Suprapubic skin (tissue), 4 donors: Measurements from ENCODE around the gene MT1M. TPM values are rescaled to one million over a fixed set of nuclear protein-coding genes. Genes with fewer than 3 reads are reported as not detected.

Source experiments
- DNase-seq, 2 donors: peaks; one replicate each; pipeline ENCODE4 v3.0.0-alpha.2; 2019; ENCODE audit warnings: low spot score in 2 of 2
- H3K27ac ChIP-seq: fragments of 200-600 bp; sonication (generic); one replicate; pipeline ENCODE4 v1.5.1; 2019
- H3K27me3 ChIP-seq: fragments of 200-600 bp; sonication (generic); one replicate; pipeline ENCODE4 v1.5.1; 2019
- H3K36me3 ChIP-seq: fragments of 200-600 bp; sonication (generic); one replicate; pipeline ENCODE4 v1.5.1; 2019
- H3K4me1 ChIP-seq: fragments of 200-600 bp; sonication (generic); one replicate; pipeline ENCODE4 v1.5.1; 2019
- H3K4me3 ChIP-seq: fragments of 200-600 bp; sonication (generic); one replicate; pipeline ENCODE4 v1.5.1; 2019; ENCODE audit warnings: mild to moderate bottlenecking
- H3K9me3 ChIP-seq: fragments of 200-600 bp; sonication (generic); one replicate; pipeline ENCODE4 v1.5.1; 2019
- EP300 ChIP-seq: sonication (generic); formaldehyde crosslinking; IDR thresholded peaks from one replicate; pipeline ENCODE4 v1.6.1; 2017; ENCODE audit warnings: antibody characterized with exemption
- POLR2A ChIP-seq, 2 donors: fragments of 450-650 bp; IDR thresholded peaks; one replicate each; pipeline ENCODE4 v1.6.1; 2017; ENCODE audit warnings: antibody characterized with exemption in 2 of 2, mild to moderate bottlenecking in 2 of 2, moderate library complexity in 2 of 2
- POLR2AphosphoS5 ChIP-seq, 3 donors: sonication (generic); formaldehyde crosslinking; IDR thresholded peaks; one replicate each; pipeline ENCODE4 v1.6.1; 2017; ENCODE audit warnings: antibody characterized with exemption in 3 of 3
- whole genome bisulfite sequencing: methylation state at CpG from one replicate; pipeline ENCODE4 v1.1.5; 2018; 5-methylcytosine and 5-hydroxymethylcytosine counted together
- total RNA-seq, 4 donors: library from RNA; depleted of rRNA; stranded (reverse); fragments of >200 nt; gene quantifications; one replicate each; pipeline ENCODE4 v1.1.0, GENCODE V29; 2016
- TF ChIP-seq, protein P1 (sequence below), 2 donors: fragments of 200-600 bp in 1 of 2; fragments of 450-650 bp in 1 of 2; sonication (generic) in 1 of 2; IDR thresholded peaks; one replicate each; pipeline ENCODE4 v1.5.1; 2016 to 2019; ENCODE audit warnings: antibody characterized with exemption in 2 of 2, mild to moderate bottlenecking in 1 of 2, moderate library complexity in 1 of 2

The MT1M gene
- total RNA-seq, 4 donors from 2014 or later: 13.6 to 41.7 (median 20.5) TPM

DNA sequence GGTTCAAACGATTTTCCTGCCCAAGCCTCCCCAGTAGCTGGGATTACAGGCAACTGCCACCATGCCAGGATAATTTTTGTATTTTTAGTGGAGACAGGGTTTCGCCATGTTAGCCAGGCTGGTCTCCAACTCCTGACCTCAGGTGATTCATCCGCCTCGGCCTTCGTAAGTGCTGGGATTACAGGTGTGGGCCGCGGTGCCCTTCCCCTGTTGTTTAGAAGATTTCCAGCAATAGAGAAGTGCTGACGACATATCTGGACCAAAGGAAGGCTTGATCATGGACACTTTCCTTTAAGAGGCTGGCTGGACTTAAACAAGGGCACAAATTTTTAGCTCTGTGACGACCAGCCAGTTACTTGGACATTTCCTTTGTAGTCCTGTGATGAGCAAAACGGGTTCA lies 1.3 kb upstream of the MT1M start:
- TF ChIP-seq, protein P1, sequence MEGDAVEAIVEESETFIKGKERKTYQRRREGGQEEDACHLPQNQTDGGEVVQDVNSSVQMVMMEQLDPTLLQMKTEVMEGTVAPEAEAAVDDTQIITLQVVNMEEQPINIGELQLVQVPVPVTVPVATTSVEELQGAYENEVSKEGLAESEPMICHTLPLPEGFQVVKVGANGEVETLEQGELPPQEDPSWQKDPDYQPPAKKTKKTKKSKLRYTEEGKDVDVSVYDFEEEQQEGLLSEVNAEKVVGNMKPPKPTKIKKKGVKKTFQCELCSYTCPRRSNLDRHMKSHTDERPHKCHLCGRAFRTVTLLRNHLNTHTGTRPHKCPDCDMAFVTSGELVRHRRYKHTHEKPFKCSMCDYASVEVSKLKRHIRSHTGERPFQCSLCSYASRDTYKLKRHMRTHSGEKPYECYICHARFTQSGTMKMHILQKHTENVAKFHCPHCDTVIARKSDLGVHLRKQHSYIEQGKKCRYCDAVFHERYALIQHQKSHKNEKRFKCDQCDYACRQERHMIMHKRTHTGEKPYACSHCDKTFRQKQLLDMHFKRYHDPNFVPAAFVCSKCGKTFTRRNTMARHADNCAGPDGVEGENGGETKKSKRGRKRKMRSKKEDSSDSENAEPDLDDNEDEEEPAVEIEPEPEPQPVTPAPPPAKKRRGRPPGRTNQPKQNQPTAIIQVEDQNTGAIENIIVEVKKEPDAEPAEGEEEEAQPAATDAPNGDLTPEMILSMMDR (IDR thresholded peaks at IDR 0.05): no peak
- no peak for TF ChIP-seq POLR2AphosphoS5 (IDR thresholded peaks at IDR 0.05)
- no peak for TF ChIP-seq POLR2A (IDR thresholded peaks at IDR 0.05)
- no peak for TF ChIP-seq EP300
- Histone ChIP-seq H3K27me3 (peaks cover 17% of the 10 kb centered on the region), H3K4me1 (peaks cover 43% of the 10 kb centered on the region), H3K4me3 (peak overlapping the region; percentile 48), H3K27ac (peak overlapping the region; percentile 82), H3K9me3 (no peaks in the 10 kb centered on the region), H3K36me3 (no peaks in the 10 kb centered on the region)
- WGBS: 91% methylated on average over 10 of the region's 10 CpGs
- no peak for DNase-seq

DNA sequence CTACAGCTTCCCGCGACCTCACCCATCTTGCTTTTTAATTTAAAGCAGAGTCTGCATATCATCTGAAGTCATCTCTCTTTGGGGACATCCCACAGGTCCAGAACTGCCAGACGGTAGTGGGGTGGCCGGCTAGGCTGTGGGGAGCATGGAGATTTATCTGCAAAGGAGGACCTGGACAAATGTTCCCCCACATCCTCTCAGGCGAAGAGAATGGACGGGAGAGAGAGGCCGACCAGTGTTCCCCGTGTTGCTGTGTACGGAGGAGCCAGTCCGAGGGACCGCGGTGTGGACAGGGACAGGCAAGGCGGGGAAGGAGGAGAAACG lies 665 bp upstream of the MT1M start:
- Histone ChIP-seq H3K27ac (peak overlapping the region; percentile 82), H3K4me3 (peak overlapping the region; percentile 48), H3K4me1 (peaks cover 37% of the 10 kb centered on the region), H3K27me3 (peaks cover 17% of the 10 kb centered on the region), H3K9me3 (no peaks in the 10 kb centered on the region), H3K36me3 (no peaks in the 10 kb centered on the region)
- no peak for DNase-seq
- TF ChIP-seq POLR2A (IDR thresholded peaks at IDR 0.05) (no peak), POLR2AphosphoS5 (IDR thresholded peaks at IDR 0.05) (no peak), EP300 (no peak)
- TF ChIP-seq, protein P1 (IDR thresholded peaks at IDR 0.05): no peak
- WGBS: 61% methylated on average over 13 of the region's 14 CpGs

DNA sequence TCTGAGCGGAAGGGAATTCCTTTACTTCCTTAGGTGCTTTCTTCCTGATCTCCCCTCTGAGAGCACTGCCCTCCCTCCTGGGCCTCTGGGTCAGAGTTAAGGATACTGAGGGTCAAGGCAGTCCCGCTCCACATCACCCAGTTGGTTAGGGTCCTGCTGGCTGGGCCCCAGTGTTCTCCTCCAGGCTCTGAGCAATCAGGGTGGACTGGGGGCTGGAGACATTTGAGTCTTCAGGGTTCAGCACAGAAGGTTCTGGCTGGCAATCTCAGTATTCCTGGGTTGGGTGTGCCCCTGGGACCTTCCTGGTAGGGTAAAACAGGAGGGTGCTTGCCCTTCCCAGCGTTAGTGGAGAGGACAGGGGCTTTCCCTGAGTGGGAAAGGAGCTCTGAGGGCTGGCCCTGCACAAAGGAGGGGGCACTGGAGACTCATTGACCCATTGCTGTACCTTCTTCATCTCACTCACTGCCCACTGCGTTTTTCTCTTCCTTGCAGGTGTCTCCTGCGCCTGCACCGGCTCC lies 448 bp downstream of the MT1M start:
- Histone ChIP-seq H3K4me3 (peak overlapping the region; percentile 48), H3K36me3 (no peaks in the 10 kb centered on the region), H3K27ac (peak overlapping the region; percentile 82), H3K4me1 (peaks cover 32% of the 10 kb centered on the region), H3K9me3 (no peaks in the 10 kb centered on the region), H3K27me3 (peaks cover 22% of the 10 kb centered on the region)
- TF ChIP-seq POLR2AphosphoS5 (IDR thresholded peaks at IDR 0.05): no peak
- 23% methylated on average over 5 of the region's 6 CpGs for WGBS
- no peak for DNase-seq

DNA sequence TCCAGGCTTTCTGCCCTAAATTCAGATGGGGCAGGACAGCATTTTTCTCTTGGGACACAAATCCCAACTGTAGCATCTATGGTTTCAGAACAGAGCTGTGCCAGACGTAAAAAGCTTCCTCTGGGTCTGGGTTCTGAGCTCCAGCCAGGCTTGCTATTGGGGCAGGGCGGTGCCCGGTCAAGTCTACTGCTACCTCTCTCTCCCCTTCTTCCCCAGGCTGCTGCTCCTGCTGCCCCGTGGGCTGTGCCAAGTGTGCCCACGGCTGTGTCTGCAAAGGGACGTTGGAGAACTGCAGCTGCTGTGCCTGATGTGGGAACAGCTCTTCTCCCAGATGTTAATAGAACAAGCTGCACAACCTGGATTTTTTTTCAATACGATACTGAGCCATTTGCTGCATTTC lies 1.1 kb downstream of the MT1M start:
- no peak for TF ChIP-seq EP300
- no peak for TF ChIP-seq POLR2A (IDR thresholded peaks at IDR 0.05)
- TF ChIP-seq, protein P1 (IDR thresholded peaks at IDR 0.05): no peak
- no peak for DNase-seq
- peak overlapping the region; percentile 10 for H3K27ac ChIP-seq
- H3K9me3 ChIP-seq: no peaks in the 10 kb centered on the region
- H3K4me1 ChIP-seq: peaks cover 38% of the 10 kb centered on the region
- WGBS: 35% methylated on average over 7 of the region's 7 CpGs
- no peaks in the 10 kb centered on the region for H3K36me3 ChIP-seq
- peak overlapping the region; percentile 48 for H3K4me3 ChIP-seq
- peaks cover 29% of the 10 kb centered on the region for H3K27me3 ChIP-seq

DNA sequence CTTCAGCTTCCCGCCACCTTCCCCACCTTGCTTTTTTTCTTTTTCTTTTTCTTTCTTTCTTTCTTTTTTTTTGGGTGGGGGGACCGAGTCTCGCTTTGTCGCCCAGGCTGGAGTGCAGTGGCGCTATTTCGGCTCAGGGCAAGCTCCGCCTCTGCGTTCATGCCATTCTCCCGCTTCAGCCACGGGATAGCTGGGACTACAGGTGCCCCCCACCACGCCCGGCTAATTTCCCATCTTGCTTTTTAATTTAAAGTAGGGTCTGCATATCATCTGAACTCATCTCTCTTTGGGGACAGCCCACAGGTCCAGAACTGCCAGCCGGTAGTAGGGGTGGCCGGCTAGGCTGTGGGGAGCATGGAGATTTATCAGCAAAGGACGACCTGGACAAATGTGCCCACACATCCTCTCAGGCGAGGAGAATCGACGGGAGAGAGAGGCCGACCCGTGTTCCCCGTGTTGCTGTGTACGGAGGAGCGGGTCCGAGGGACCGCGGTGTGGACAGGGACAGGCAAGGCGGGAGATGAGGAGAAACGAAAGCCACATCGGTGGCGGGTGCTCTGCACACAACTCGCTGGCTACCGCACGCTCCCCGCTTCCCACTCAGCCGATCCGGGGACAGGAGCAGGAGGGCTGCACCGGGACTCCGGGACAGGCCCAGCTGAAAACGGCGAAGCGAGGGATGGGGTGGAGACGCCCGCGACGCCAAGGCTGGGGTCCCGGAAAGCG lies 2.4 kb downstream of the MT1M start:
- H3K27me3 ChIP-seq: peaks cover 42% of the 10 kb centered on the region
- no peaks in the 10 kb centered on the region for H3K9me3 ChIP-seq
- peaks cover 44% of the 10 kb centered on the region for H3K4me1 ChIP-seq
- peak overlapping the region; percentile 36 for H3K4me3 ChIP-seq
- TF ChIP-seq POLR2AphosphoS5 (IDR thresholded peaks at IDR 0.05) (no peak), EP300 (no peak), POLR2A (IDR thresholded peaks at IDR 0.05) (no peak)
- TF ChIP-seq, protein P1 (IDR thresholded peaks at IDR 0.05): no peak
- H3K36me3 ChIP-seq: no peaks in the 10 kb centered on the region
- H3K27ac ChIP-seq: no peak overlapping the region
- DNase-seq: no peak
- WGBS: 72% methylated on average over 46 of the region's 47 CpGs
